Islet of Langerhans (tissue), 1 donor: ENCODE results near the gene LIN28B.
"Not testable (repeated sequence)": the region's sequence is repeated elsewhere in the genome, so short reads cannot be mapped to it uniquely, and the experiment has no call there.

ENCODE experiments used
- FAIRE-seq: peaks from one replicate; lab custom pipeline; 2011; peaks lifted over from hg19 to GRCh38; lab: Jason Lieb, UNC

The LIN28B gene

GRCh38 chr6:105069821-105070445 is 113.0 kb downstream of the LIN28B start:
- FAIRE-seq = no peak

GRCh38 chr6:105072798-105073199 is 115.9 kb downstream of the LIN28B start:
- FAIRE-seq = no peak

GRCh38 chr6:105075210-105075609 is 118.3 kb downstream of the LIN28B start:
- no peak for FAIRE-seq

DNA sequence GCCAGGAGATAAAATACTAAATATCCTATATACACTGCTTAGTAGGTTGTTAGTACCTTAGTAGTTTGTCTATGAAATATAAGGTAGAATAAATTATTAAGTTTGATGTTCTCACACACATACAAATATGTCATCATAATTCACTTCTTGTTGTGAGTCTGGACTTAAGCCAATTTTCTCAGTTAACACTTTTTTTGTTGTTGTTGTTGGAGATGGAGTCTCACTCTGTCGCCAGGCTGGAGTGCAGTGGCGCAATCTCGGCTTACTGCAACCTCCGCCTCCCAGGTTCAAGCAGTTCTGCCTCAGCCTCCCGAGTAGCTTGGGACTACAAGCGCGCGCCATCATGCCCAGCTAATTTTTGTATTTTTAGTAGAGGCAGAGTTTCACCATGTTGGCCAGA is 119.5 kb downstream of the LIN28B start:
- FAIRE-seq = peak; percentile 60

DNA sequence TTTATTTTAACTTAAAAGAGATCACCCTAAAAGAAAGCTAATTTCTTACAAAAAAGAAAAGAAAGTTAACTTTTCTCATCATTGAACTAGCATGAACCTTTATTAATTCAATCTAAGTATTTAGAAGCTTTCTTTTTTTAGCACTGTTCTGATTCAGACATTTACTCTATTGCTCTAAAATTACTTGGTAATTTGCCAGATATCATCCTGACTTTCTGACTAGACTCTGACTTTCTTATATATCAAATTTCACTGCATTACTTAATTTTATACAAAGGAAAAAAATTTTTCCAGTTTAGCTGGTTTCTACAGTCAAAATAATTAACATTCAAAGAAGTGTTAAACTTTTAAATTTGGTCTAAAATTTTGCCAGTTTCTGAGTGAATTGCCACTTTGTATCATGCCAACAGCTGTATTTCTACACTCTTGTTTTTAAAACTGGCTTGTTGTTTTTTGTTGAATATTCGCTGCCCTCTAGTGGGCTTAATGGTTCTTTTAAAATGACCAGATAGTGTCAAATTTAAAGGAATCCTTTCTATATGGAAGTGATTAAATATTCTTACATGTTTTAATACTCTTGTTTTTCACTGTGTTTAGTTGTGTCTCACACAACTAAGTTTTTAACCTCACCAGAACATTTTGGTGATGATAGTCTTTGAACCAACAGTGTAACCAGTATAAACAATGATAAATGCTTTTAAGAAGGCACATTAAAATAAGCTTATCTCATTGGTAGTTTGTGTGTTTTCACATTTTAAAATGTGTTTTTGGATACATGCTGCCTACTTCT is 120.9 kb downstream of the LIN28B start:
- FAIRE-seq = peak; percentile 79

- no peak for FAIRE-seq
Measured at GRCh38 chr6:105078386-105078708, 121.4 kb downstream of the LIN28B start.

GRCh38 chr6:105080279-105080678 is 123.4 kb downstream of the LIN28B start:
- no peak for FAIRE-seq

DNA sequence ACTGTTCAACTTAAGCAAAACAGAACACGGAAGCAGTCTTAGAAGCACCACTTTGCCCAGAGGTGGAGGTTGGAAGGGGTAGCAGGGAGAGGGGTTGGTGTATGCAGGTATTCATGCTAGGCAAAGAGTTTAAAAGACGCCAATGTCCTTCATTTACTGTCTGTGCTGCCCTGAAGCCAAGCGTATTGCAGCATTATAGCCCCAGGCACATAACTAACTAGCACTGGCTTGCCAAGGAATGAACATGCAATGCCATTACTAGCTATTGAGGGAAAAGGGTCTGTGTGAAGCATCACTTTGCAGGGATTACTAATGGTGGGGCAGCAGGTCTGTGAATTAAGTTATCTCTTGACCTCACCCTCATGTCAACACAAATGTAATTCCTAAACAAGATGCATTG is 124.8 kb downstream of the LIN28B start:
- FAIRE-seq = not testable (repeated sequence)

DNA sequence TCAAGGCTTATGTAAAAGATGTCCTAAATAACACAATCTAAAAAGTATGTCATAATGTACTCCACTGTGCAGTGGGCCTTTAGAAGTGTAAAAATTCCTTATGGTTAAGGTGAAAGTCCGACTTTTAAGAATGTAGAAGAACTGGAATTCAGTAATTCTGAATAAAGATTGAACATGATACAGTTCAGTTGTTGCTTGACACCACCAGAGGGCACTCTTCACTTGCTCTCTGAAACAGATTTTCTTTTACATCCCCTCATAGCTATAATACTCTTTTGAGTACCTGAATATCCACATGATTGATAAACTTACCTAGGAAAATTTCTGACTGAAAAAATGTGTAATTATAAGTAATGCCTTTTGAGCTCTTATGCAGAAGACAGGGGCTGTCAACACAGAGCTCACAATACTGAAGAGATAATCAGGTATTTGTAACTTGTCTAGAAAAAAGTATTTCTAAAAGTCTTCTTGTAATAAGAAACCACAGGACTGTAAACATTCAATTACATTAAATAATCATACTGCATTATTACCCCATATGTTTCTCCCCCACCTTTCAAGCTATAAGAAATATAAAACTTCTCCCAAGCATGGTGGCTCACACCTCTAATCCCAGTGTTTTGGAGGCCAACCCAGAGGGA is 130.8 kb downstream of the LIN28B start:
- FAIRE-seq = peak; percentile 98

DNA sequence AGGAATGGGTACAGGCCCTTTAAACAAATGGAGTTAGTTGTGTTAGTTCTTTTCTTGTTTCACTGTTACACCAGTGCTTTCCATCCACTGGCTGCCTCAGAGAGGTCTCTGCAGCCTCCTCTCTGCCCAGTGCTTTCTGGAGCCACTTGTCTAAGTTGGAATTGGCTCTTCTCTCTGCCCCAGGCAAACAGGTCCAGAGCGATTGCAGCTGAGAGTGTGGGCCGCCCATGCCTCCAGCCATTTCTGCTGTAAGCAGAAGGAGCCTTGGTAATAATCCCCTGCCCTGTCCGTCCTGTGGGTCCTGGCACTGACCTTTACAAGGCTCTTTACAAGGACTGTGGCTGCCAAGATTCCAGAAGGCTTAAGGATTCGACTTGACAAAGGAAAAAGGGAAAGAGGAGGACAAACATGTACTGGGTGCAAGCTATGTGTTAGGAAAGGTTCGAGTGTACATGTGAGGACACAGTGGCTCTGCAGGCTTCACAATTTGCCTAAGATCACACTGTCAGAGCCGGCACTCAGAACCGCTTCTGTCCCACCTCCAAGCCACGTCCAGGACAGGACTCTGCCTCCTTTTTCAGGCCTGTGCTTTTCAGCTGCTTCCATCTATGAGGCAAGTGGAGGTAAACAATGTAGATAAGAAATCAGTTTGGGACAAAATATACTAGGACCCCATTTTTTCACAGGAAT is 134.4 kb downstream of the LIN28B start:
- no peak for FAIRE-seq

- no peak for FAIRE-seq
Measured at GRCh38 chr6:105094133-105094640, 137.3 kb downstream of the LIN28B start.

- FAIRE-seq = no peak
Measured at GRCh38 chr6:105095139-105095538, 138.2 kb downstream of the LIN28B start.

DNA sequence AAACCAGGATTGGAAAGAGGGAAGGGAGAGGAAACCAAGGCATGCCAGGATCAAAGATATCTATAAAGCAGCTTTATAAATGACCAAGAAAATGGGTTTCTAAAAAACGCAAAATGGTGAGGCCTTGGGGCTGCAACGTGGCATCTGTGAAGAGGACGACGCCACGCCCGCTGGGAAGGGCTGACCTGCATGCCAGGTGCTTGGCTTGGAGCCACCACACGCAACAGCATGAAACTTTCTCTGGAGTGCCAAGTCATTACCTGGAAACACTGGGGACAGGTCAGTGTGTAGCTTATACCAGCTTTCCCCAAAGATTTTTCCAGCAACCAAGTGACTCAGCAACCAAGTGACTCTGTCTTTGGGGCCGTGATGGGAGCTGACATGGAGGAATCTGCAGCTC is 140.4 kb downstream of the LIN28B start:
- no peak for FAIRE-seq

DNA sequence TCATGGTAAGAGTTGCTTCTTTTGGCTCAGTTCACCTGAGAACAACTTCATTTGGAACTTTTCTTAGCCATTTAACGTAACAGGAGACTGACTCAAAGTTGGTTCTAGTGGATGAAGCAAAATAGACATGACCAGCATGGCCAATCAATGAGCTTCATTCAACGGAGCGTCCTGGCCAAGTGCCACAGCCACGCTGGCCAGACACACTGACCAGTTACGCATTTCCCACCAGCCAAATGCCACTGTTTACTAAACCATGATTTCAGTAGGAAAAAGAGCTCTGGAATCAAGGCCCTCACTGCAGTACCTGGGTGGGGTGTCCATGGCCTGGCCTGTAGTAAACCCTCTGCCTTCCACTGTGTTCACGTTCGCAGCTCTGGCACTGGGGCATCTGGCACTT is 142.5 kb downstream of the LIN28B start:
- no peak for FAIRE-seq

GRCh38 chr6:105102186-105102585 is 145.3 kb downstream of the LIN28B start:
- FAIRE-seq = no peak

DNA sequence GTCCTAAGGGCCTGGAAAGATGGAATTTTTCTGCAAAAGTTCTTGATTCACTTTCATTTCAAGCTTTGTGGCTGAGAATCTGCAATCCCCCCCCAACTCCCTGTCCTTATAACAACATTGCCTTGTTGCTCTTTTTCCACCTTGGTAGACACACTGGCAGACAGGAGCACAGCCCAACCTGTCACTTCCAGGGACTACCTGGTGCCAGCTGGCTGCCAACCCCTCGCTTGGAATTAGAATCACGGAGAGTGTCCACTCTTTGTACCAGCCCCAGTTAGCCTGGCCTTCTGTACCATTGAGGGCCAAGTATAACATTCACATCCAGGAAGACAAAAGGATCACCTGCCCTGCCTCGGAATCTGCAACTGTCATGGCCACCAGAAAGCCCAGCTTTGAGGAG is 148.2 kb downstream of the LIN28B start:
- no peak for FAIRE-seq

GRCh38 chr6:105106260-105106659 is 149.4 kb downstream of the LIN28B start:
- no peak for FAIRE-seq

DNA sequence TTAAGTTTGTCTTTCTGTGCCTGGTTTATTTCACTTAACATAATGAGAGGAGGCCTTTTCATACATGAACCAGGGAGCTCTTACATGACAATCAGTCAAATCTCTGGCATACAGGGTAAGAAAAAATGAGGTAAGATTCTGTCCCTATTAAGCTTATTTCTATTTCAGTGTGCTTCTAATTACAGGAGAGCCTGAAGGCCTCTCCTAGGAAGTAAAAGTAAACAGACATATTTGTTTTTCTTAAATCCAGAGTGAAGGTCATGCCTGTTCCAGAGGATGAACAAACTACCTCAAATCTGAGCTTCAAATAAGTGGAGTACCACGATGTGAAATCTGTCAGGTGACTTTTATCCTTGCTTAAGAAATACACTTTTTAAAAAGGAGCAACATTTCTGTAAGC is 150.3 kb downstream of the LIN28B start:
- no peak for FAIRE-seq

- FAIRE-seq = no peak
Measured at GRCh38 chr6:105108631-105109262, 151.8 kb downstream of the LIN28B start.

DNA sequence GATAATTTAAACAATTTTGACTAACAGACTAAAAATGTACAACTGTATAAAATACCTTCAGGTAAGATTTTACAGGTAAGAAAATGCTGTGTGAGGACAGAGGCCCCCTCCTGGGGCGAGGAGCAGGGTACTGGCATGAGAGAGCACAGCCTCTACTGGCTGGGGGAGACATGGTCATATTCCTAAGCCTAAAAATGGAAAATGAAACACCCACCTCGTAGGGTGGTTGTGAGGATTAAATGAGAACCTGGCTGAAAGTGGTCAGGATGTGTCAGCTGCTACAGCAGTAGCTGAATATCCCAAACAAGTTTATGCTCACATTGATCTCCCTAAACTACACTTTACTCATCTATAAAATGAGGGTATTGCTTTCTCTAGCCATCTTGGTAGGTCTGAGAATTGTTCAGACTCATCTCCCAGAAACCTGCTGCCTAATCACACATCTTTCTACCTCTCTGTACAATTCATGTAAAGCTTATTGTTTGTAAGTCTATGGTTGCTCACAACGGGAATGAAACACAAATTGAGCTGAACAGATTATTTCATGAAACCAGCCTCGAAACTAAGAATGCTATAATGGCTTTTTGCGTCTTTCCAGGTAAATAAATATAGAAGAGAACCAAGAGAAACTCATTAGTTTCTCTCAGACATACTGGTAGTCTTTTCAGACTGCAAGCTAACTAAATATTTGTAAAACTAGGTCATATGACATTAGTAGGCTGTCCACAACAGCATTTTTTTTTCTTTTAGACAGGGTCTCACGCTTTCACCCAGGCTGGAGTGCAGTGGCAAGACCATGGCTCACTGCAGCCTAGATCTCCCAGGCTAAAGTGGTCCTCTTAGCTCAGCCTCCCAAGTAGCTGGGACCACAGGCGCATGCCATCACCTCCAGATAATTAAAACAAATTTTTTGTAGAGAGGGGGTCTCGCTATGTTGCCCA is 153.3 kb downstream of the LIN28B start:
- no peak for FAIRE-seq

DNA sequence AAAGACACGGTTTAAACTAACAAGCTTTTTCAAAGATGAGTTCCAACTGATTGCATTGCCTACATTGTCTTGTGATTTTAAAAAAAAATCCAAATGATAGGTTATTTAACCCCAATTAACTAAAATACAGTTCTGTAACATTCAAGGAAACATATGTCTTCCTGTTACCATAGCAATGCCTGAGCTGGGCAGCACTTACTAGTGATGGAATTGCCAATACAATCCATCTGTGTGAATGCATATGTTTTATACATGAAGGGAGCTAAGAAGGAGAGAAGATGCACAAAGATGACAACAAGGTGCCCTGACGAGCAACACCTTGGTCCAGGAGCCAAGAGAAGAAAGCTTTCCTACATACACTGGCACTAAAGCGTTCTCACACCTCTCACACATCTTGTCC is 154.2 kb downstream of the LIN28B start:
- no peak for FAIRE-seq
